Measurements from ENCODE around the gene KCNK10.

Gene KCNK10

GRCh38 chr14:88146881-88147649 lies 176.0 kb downstream of the KCNK10 start:
- TF ChIP-seq, protein P1, sequence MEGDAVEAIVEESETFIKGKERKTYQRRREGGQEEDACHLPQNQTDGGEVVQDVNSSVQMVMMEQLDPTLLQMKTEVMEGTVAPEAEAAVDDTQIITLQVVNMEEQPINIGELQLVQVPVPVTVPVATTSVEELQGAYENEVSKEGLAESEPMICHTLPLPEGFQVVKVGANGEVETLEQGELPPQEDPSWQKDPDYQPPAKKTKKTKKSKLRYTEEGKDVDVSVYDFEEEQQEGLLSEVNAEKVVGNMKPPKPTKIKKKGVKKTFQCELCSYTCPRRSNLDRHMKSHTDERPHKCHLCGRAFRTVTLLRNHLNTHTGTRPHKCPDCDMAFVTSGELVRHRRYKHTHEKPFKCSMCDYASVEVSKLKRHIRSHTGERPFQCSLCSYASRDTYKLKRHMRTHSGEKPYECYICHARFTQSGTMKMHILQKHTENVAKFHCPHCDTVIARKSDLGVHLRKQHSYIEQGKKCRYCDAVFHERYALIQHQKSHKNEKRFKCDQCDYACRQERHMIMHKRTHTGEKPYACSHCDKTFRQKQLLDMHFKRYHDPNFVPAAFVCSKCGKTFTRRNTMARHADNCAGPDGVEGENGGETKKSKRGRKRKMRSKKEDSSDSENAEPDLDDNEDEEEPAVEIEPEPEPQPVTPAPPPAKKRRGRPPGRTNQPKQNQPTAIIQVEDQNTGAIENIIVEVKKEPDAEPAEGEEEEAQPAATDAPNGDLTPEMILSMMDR (IDR thresholded peaks at IDR 0.05; ENCODE audit: low read depth, low read length) = no peak
- no peak for DNase-seq (ENCODE audit: low read depth in 2 of 2)
- no peak overlapping the region for H3K4me3 ChIP-seq (replicated peaks in 1 of 2; ENCODE audit: low read depth in 2 of 2, low read length in 2 of 2)

DNA sequence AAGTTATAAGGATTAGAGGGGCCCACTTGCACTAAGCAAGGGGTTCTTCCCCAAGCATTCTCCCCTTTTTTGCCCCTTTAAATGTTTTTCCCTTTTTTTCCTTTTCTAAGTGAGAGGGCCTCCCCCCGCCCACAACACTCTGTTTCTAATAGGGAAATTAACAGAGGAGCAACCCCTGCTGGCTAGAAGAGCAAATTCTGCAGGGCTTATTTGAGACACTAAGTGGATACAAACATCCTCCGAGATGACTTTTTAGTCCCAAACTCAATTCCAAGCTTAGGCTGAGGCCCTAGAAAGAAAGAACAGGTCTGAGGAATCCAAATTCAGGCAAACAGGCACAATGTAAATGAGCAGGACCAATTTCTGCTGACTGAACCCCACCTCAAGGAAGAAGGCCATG lies 179.3 kb downstream of the KCNK10 start:
- H3K4me3 ChIP-seq (replicated peaks in 1 of 2; ENCODE audit: low read depth in 2 of 2, low read length in 2 of 2) = no peak overlapping the region
- TF ChIP-seq, protein P1 (IDR thresholded peaks at IDR 0.05; ENCODE audit: low read depth, low read length) = no peak
- DNase-seq (ENCODE audit: low read depth in 2 of 2) = no peak

DNA sequence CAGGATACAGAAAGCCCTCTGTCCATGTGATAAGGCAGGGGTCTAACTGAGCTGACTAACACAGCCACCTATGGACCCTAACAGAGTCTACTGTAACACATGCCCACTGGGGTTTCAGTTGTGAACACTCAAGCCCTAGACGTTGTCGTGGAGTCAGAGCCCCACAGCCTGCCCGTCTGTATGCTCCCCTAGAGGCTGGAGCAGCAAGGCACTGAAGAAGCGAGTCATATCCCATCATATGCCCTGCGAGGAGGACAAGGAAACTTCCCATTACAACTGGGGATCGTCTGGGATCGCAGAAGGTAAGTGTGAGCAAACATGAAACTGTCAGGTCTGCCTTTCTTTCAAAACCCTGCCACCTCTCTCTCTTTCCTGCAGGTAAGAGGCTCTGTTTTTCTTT lies 180.1 kb downstream of the KCNK10 start:
- TF ChIP-seq, protein P1 (IDR thresholded peaks at IDR 0.05; ENCODE audit: low read depth, low read length) = no peak
- H3K4me3 ChIP-seq (replicated peaks in 1 of 2; ENCODE audit: low read depth in 2 of 2, low read length in 2 of 2) = no peak overlapping the region
- DNase-seq (ENCODE audit: low read depth in 2 of 2) = no peak

GRCh38 chr14:88140874-88141273 lies 182.2 kb downstream of the KCNK10 start:
- no peak overlapping the region for H3K4me3 ChIP-seq (replicated peaks in 1 of 2; ENCODE audit: low read depth in 2 of 2, low read length in 2 of 2)
- DNase-seq (ENCODE audit: low read depth in 2 of 2) = no peak
- TF ChIP-seq, protein P1 (IDR thresholded peaks at IDR 0.05; ENCODE audit: low read depth, low read length) = no peak

DNA sequence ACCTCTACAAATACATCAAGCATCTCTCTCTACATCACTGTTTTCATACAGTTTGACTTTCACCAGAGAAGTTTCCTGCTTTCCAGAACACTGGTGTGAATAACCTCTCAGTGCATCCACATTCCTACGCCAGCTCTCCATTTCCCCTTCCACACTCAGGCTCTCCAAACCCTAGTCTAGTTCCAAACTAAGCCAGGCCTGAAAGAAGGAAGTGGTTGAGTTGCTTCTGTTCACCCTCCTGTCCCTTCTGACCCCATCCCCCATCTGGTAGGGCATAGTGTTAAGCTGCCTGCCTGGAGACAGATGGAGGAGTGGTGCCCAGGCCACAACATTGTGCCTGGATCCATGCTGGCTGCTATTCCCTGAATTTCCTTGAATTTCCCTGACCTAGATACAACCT lies 185.7 kb downstream of the KCNK10 start:
- no peak overlapping the region for H3K4me3 ChIP-seq (replicated peaks in 1 of 2; ENCODE audit: low read depth in 2 of 2, low read length in 2 of 2)
- TF ChIP-seq, protein P1 (IDR thresholded peaks at IDR 0.05; ENCODE audit: low read depth, low read length) = no peak
- DNase-seq (ENCODE audit: low read depth in 2 of 2) = no peak

All from cardiac fibroblast (primary cell).